GM19328 (cell line): Measurements from ENCODE around the gene ENAM.
"Not testable (repeated sequence)": the region's sequence is repeated elsewhere in the genome, so short reads cannot be mapped to it uniquely, and the experiment has no call there.

Source experiments
- ATAC-seq: cut with Tn5 transposase; IDR thresholded peaks from one replicate; pipeline ENCODE4 v1.9.1; 2021; ENCODE audit warnings: mild to moderate bottlenecking, moderate library complexity; ENCODE audit not compliant: unreplicated experiment

ENAM gene

GRCh38 chr4:70674191-70674590 lies 45.6 kb downstream of the ENAM start:
- ATAC-seq, result no peak

DNA sequence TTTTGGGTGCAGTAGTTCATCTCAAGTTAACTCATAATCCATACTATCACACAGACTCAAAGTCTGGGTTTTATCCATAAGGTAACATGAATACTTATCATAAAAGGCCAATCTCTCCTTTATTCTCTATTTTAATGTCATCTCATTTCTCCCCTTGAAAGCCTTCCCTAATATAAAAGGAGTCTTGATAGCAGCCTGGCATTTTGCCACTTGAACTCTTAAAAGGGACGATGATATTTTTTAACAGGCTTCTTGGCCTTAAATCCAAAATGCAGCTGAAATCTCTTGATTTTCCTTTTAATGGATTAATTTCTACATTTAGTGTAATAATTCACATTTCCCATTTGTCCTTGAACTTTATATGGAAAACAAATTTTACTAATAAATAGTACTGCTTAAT lies 46.2 kb downstream of the ENAM start:
- no peak for ATAC-seq

DNA sequence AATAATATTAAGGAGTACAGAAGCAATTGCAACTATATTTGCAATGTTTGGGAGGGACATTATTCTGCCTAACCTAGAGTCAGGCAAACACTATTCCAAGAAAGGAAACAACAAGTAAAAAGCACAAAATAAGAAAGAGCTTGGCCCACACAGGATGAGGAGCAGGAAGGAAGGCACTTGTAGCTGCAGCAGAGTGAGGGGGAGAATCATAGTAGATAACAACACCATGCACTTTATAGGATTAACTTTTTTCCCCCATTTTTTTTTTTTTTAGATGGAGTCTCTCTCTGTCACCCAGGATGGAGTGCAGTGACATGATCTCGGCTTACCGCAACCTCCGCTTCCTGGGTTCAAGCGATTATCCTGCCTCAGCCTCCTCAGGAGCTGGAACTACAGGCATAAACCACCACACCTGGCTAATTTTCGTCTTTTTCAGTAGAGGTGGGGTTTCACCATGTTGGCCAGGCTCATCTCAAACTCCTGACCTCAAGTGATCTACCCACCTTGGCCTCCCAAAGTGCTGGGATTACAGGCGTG lies 48.1 kb downstream of the ENAM start:
- ATAC-seq, result no peak

- ATAC-seq, result peak; percentile 76
These were observed 49.9 kb downstream of the ENAM start for GRCh38 chr4:70678383-70678999.

- no peak for ATAC-seq
These were observed 52.4 kb downstream of the ENAM start for GRCh38 chr4:70680934-70681333.

- peak; percentile 36 for ATAC-seq
These were observed 53.2 kb downstream of the ENAM start for GRCh38 chr4:70681704-70682103.

DNA sequence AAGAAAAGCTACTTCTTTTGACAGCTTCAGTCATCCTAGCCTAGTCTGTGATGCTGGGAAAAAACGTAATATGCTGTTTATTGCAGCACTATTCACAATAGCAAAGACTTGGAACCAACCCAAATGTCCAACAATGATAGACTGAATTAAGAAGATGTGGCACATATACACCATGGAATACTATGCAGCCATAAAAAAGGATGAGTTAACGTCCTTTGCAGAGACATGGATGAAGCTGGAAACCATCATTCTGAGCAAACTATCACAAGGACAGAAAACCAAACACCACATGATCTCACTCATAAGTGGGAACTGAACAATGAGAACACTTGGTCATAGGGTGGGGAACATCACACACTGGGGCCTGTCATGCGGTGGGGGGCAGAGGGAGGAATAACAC lies 53.6 kb downstream of the ENAM start:
- ATAC-seq, result not testable (repeated sequence)

DNA sequence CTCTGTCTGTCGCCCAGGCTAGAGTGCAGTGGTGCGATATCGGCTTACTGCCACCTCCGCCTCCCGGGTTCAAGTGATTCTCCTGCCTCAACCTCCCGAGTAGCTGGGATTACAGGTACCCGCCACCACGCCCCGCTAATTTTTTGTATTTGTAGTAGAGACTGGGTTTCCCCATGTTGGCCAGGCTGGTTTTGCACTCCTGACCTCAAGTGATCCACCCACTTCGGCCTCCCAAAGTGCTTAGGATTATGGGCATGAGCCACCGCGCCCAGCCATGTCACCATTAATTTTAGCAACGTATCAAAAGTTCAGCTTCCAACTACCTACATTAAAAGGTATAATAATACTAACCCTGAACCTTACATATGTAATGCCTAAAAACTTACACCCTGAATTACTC lies 58.8 kb downstream of the ENAM start:
- ATAC-seq, result no peak

DNA sequence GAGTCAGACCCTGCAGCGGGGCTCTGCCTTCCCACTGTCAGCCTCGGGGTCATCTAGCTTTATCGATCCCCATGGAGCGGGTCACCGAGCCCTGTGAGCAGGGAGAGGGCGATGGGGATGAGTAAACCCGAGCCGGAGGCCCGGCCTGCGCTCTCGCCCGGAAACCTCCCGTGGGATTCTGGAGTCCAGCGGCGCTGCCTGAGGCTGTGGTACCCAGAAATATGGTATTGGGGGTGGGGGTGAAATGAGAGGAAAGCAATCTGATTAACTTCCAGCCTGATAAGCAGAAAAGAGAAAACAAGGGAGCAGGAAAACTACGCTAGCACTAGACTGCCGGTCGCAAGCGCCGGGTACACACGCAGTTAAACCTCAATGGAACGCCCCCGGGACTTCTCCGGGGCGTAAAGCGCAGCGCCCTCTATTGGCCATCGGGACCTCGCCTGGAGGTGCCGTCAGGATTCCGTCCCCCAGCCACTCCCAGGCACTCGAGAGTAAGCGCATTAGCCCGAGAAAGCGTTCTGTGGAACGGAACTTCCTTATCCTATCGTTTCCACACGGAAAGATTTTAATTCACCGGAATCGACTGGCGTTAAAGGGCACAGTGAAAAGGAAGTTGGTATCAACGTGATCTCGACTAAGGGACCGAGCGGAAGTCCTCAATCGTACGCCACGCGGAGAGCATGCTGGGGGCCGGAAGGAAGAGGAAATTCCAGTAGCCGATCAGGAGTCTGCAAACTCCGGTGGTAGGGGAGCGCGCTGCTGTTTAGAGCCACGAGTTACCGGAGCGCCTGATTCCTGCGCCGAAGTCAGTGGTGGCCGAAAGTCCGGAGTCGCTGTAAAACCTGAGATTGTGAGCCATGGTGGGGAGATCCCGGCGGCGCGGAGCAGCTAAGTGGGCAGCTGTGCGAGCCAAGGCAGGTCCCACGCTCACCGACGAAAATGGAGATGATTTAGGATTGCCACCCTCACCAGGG lies 59.6 kb downstream of the ENAM start, which contains the start of gene UTP3:
TSS of gene UTP3 (plus strand) at position 712 of the 974 bp plus-strand sequence. CDS start at position 858, 146 bp downstream.
- peak; percentile 93 for ATAC-seq

- no peak for ATAC-seq
These were observed 60.3 kb downstream of the ENAM start for GRCh38 chr4:70688795-70689231.

- no peak for ATAC-seq
These were observed 63.1 kb downstream of the ENAM start for GRCh38 chr4:70691661-70692060.

GRCh38 chr4:70694633-70695032 lies 66.1 kb downstream of the ENAM start:
- not testable (repeated sequence) for ATAC-seq
